ENCODE measurements around the gene ITFG1. TPM values are rescaled to one million over a fixed set of nuclear protein-coding genes. Genes with fewer than 3 reads are reported as not detected.
A peak's percentile ranks its signal among the peaks of the same experiment; 100 is the strongest.

The ITFG1 gene
- total and polyA plus RNA-seq, 7 experiments from 2014 or later: 20.8 to 34.3 (median 25.2) TPM

DNA sequence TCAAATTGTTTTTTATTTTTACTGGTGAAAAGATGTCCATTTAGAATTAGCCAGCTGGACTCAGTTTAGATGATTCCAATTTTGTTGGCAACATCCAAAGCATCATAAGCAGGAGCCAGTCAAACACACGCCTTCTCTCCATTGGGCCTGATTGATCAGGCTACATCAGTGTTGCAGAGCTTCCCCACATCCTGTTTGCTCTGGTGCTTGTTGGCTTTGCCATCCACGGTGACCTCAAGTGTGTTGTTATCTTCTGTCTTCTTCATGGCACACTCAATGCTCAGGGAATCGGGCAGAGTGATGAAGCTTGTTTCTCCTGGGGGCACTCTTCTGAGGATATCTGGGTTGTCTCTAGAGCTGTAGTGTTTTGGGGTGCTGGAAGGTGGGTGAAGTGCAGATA, 310.8 kb downstream of the ITFG1 start:
- H3K36me3 ChIP-seq (ENCODE audit: control insufficient read depth in 2 of 3, insufficient read depth in 3 of 3, low read length in 3 of 3): peaks cover 0 to 3% (median 0%) of the 10 kb centered on the region in 3 experiments
- ChIA-PET CTCF (interaction anchor here (0.6 to 1.1 kb wide), 2 partner anchors 9 to 815 kb away, joined by 3 read pairs; no protein-coding TSS in a partner anchor), POLR2A (no interaction called here)
- intact Hi-C loops (cut with micrococcal nuclease): no loop called here
- H3K9me3 ChIP-seq (ENCODE audit: control insufficient read depth in 2 of 3, low read length in 3 of 3): peaks cover 0 to 16% (median 0%) of the 10 kb centered on the region in 3 experiments
- peaks cover 0 to 8% (median 0%) of the 10 kb centered on the region in 7 donors for H3K4me1 Mint-ChIP-seq
- peaks cover 7 to 42% (median 37%) of the 10 kb centered on the region in 5 donors for H3K36me3 Mint-ChIP-seq
- H3K4me1 ChIP-seq (ENCODE audit: control insufficient read depth in 2 of 2, insufficient read depth in 2 of 2, low read length in 2 of 2): no peaks in the 10 kb centered on the region
- peak in 1 of 9 donors; percentile 5 for DNase-seq
- no peak overlapping the region for H3K27ac Mint-ChIP-seq
- H3K9me3 Mint-ChIP-seq: peaks cover 3 to 51% (median 25%) of the 10 kb centered on the region in 11 donors
- H3K27me3 Mint-ChIP-seq: peaks cover under 1 to 14% (median 10%) of the 10 kb centered on the region in 5 donors
- no peak overlapping the region for H3K4me3 ChIP-seq (ENCODE audit: low read length)
- H3K4me3 Mint-ChIP-seq: no peak overlapping the region
- H3K27ac ChIP-seq (ENCODE audit: low read depth, low read length): no peak overlapping the region
- no peak for ATAC-seq
- no peaks in the 10 kb centered on the region for H3K27me3 ChIP-seq (ENCODE audit: control insufficient read depth in 2 of 2, insufficient read depth in 2 of 2, low read length in 2 of 2)

DNA sequence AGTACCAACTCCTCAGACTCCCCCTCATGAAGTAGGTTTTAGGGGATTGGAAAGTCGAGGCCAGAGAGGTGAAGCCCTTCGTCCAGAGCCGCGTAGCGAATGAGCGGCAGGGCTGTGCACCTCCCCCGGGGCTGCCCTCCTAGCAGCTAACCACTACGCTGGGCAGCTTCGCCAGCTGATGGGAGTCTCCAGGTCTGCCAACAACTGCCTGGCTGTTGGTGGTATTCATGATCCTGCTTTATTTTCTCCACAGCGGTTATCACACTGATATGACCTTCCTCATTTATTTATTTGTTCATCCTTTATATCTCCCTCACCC, 316.3 kb downstream of the ITFG1 start:
- Mint-ChIP-seq H3K27me3 (peaks cover 22 to 37% (median 34%) of the 10 kb centered on the region in 5 donors), H3K27ac (peak overlapping the region in 3 of 9 donors; percentile 4 to 44 (median 41)), H3K36me3 (no peaks in the 10 kb centered on the region), H3K4me1 (peaks cover 12 to 23% (median 17%) of the 10 kb centered on the region in 7 donors), H3K9me3 (peaks cover 0 to 6% (median 0%) of the 10 kb centered on the region in 11 donors), H3K4me3 (peak overlapping the region; percentile 60 to 82 (median 71))
- POLR2A ChIA-PET: no interaction called here
- intact Hi-C loops (cut with micrococcal nuclease): loop anchor here (1.0 to 10.0 kb wide), 13 partner anchors 77 to 1488 kb away; partner anchors contain the start of genes DNAJA2 (in 2 of the 2), C16orf87 (in 1 of the 2), ITFG1 (in 1 of the 2) and N4BP1 (in 1 of the 2)
- DNase-seq (peak in 2 of 9 donors; percentile 2 to 16), ATAC-seq (no peak)
- Histone ChIP-seq H3K4me1 (ENCODE audit: control insufficient read depth in 2 of 2, insufficient read depth in 2 of 2, low read length in 2 of 2) (peaks cover 10 to 15% of the 10 kb centered on the region in 2 donors), H3K36me3 (ENCODE audit: control insufficient read depth in 2 of 3, insufficient read depth in 3 of 3, low read length in 3 of 3) (no peaks in the 10 kb centered on the region), H3K9me3 (ENCODE audit: control insufficient read depth in 2 of 3, low read length in 3 of 3) (peaks cover 0 to under 1% (median 0%) of the 10 kb centered on the region in 3 experiments), H3K27ac (ENCODE audit: low read depth, low read length) (no peak overlapping the region), H3K27me3 (ENCODE audit: control insufficient read depth in 2 of 2, insufficient read depth in 2 of 2, low read length in 2 of 2) (peaks cover 0 to 12% of the 10 kb centered on the region in 2 donors), H3K4me3 (ENCODE audit: low read length) (peak overlapping the region; percentile 34)
- CTCF ChIA-PET: no interaction called here

- Histone ChIP-seq H3K9me3 (ENCODE audit: control insufficient read depth in 2 of 3, low read length in 3 of 3) (no peaks in the 10 kb centered on the region), H3K27ac (ENCODE audit: low read depth, low read length) (no peak within 1 kb of the TSS), H3K4me3 (ENCODE audit: low read length) (peak within 1 kb of the TSS; percentile 34), H3K27me3 (ENCODE audit: control insufficient read depth in 2 of 2, insufficient read depth in 2 of 2, low read length in 2 of 2) (peaks cover 0 to 12% of the 10 kb centered on the region in 2 donors), H3K36me3 (ENCODE audit: control insufficient read depth in 2 of 3, insufficient read depth in 3 of 3, low read length in 3 of 3) (no peaks in the 10 kb centered on the region), H3K4me1 (ENCODE audit: control insufficient read depth in 2 of 2, insufficient read depth in 2 of 2, low read length in 2 of 2) (peaks cover 10 to 15% of the 10 kb centered on the region in 2 donors)
- peak within 1 kb of the TSS; percentile 64 to 89 (median 78) for H3K4me3 Mint-ChIP-seq
- peaks cover 12 to 23% (median 17%) of the 10 kb centered on the region in 7 donors for H3K4me1 Mint-ChIP-seq
- ATAC-seq (peak; percentile 77), DNase-seq (peak; percentile 22 to 80 (median 40))
- peak within 1 kb of the TSS in 3 of 9 donors; percentile 4 to 44 (median 41) for H3K27ac Mint-ChIP-seq
- ChIA-PET POLR2A (no interaction called here), CTCF (no interaction called here)
- intact Hi-C loops (cut with micrococcal nuclease): loop anchor here (1.0 to 10.0 kb wide), 18 partner anchors 77 to 1488 kb away; partner anchors contain the start of genes DNAJA2 (in 2 of the 2), ITFG1 (in 2 of the 2), PHKB (in 2 of the 2) and C16orf87 (in 1 of the 2)
- peaks cover 0 to 5% (median 0%) of the 10 kb centered on the region in 11 donors for H3K9me3 Mint-ChIP-seq
- no peaks in the 10 kb centered on the region for H3K36me3 Mint-ChIP-seq
- peaks cover 22 to 37% (median 34%) of the 10 kb centered on the region in 5 donors for H3K27me3 Mint-ChIP-seq
Measured at GRCh38 chr16:47143677-47144558, 316.9 kb downstream of the ITFG1 start, which contains the start of gene NETO2. TSS of gene NETO2 (minus strand) at chr16:47143945. CDS start at chr16:47143612, 333 bp downstream.

- Histone ChIP-seq H3K27ac (ENCODE audit: low read depth, low read length) (no peak overlapping the region), H3K4me3 (ENCODE audit: low read length) (peak overlapping the region; percentile 8), H3K9me3 (ENCODE audit: control insufficient read depth in 2 of 3, low read length in 3 of 3) (no peaks in the 10 kb centered on the region)
Measured at GRCh38 chr16:47142821-47143676, 317.8 kb downstream of the ITFG1 start.

GRCh38 chr16:47142486-47142820, 318.4 kb downstream of the ITFG1 start:
- Mint-ChIP-seq H3K27me3 (peaks cover 22 to 37% (median 34%) of the 10 kb centered on the region in 5 donors), H3K4me3 (peak overlapping the region; percentile 62 to 89 (median 84)), H3K4me1 (peaks cover 12 to 27% (median 17%) of the 10 kb centered on the region in 7 donors), H3K36me3 (no peaks in the 10 kb centered on the region), H3K9me3 (peaks cover 0 to 5% (median 0%) of the 10 kb centered on the region in 11 donors), H3K27ac (peak overlapping the region in 2 of 9 donors; percentile 9 to 20)
- Histone ChIP-seq H3K27me3 (ENCODE audit: control insufficient read depth in 2 of 2, insufficient read depth in 2 of 2, low read length in 2 of 2) (peaks cover 0 to 12% of the 10 kb centered on the region in 2 donors), H3K9me3 (ENCODE audit: control insufficient read depth in 2 of 3, low read length in 3 of 3) (no peaks in the 10 kb centered on the region), H3K4me1 (ENCODE audit: control insufficient read depth in 2 of 2, insufficient read depth in 2 of 2, low read length in 2 of 2) (peaks cover 10 to 15% of the 10 kb centered on the region in 2 donors), H3K27ac (ENCODE audit: low read depth, low read length) (no peak overlapping the region), H3K36me3 (ENCODE audit: control insufficient read depth in 2 of 3, insufficient read depth in 3 of 3, low read length in 3 of 3) (no peaks in the 10 kb centered on the region), H3K4me3 (ENCODE audit: low read length) (peak overlapping the region; percentile 8)
- ATAC-seq (no peak), DNase-seq (peak in 1 of 9 donors; percentile 3)
- ChIA-PET POLR2A (no interaction called here), CTCF (interaction anchor here (0.6 to 1.7 kb wide), 6 partner anchors 194 to 1023 kb away, joined by 3 to 10 read pairs (median 4); partner anchors contain the start of gene ABCC12)
- intact Hi-C loops (cut with micrococcal nuclease): loop anchor here (1.0 to 10.0 kb wide), 18 partner anchors 75 to 1490 kb away; partner anchors contain the start of genes DNAJA2 (in 2 of the 2), C16orf87 (in 1 of the 2), ITFG1 (in 1 of the 2) and LONP2 (in 1 of the 2)

More at GRCh38 chr16:47142821-47143676, 317.8 kb downstream of the ITFG1 start:
- Mint-ChIP-seq H3K27me3 (peaks cover 22 to 37% (median 34%) of the 10 kb centered on the region in 5 donors), H3K27ac (no peak overlapping the region), H3K4me3 (peak overlapping the region in 9 of 10 donors; percentile 72 to 89 (median 85)), H3K36me3 (no peaks in the 10 kb centered on the region), H3K4me1 (peaks cover 12 to 24% (median 17%) of the 10 kb centered on the region in 7 donors), H3K9me3 (peaks cover 0 to 5% (median 0%) of the 10 kb centered on the region in 11 donors)
- POLR2A ChIA-PET: no interaction called here
- Histone ChIP-seq H3K4me1 (ENCODE audit: control insufficient read depth in 2 of 2, insufficient read depth in 2 of 2, low read length in 2 of 2) (peaks cover 10 to 15% of the 10 kb centered on the region in 2 donors), H3K36me3 (ENCODE audit: control insufficient read depth in 2 of 3, insufficient read depth in 3 of 3, low read length in 3 of 3) (no peaks in the 10 kb centered on the region), H3K27me3 (ENCODE audit: control insufficient read depth in 2 of 2, insufficient read depth in 2 of 2, low read length in 2 of 2) (peaks cover 0 to 12% of the 10 kb centered on the region in 2 donors)
- CTCF ChIA-PET: interaction anchor here (0.6 to 1.7 kb wide), 3 partner anchors 420 to 1022 kb away, joined by 3 to 10 read pairs (median 4); partner anchors contain the start of gene ABCC12
- intact Hi-C loops (cut with micrococcal nuclease): loop anchor here (1.0 to 10.0 kb wide), 18 partner anchors 76 to 1489 kb away; partner anchors contain the start of genes DNAJA2 (in 2 of the 2), C16orf87 (in 1 of the 2), ITFG1 (in 1 of the 2) and LONP2 (in 1 of the 2)
- ATAC-seq (peak; percentile 74), DNase-seq (peak in 8 of 9 donors; percentile 4 to 82 (median 22))
